ENCODE results near the gene ITGB8.

The ITGB8 gene

DNA sequence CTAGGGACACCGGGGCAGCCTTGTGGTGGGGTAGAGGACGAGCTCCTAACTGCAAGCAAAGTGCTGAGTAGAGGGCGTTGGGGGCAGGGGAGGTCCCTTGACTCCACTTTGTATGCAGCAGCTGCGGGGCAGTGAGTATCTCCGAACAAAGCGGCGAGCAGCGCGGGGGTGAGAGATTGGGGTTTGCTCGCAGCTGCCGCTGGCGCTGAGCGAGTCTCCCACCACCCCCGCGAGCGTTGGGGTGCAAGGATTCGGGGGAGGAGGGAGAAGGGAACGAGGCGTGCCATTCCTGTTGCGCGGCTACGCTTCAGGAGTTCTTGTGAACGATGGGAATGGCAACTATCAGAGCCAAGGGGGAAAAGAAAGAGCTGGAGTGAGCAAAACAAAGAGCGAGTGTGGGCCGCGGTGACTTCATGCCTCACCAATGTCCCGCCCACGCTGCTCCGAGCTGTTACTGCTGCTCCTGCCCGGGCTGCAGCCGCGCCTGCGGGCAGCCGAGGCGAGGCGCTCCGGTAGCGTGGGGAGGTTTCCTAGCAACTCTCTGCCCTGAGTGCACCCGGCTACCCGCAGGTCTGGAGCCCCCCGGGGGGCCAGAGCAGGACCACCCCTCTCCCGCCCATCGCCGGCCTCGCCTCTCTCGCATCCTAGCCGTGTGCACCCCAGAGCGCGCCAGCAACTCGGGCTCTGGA is at the start of gene ITGB8:
Gene ITGB8 (plus strand): TSS at position 662 of the 689 bp plus-strand sequence. CDS start 907 bp downstream, outside the sequence.
- Mint-ChIP-seq H3K4me1 (peaks cover 33% of the 10 kb centered on the region), H3K27me3 (ENCODE audit: low read depth) (peaks cover 5% of the 10 kb centered on the region), H3K27ac (peak within 1 kb of the TSS; percentile 99), H3K9me3 (no peaks in the 10 kb centered on the region), H3K36me3 (ENCODE audit: low read depth) (peaks cover 1% of the 10 kb centered on the region), H3K4me3 (peak within 1 kb of the TSS; percentile 93 to 99 (median 93))
- TF ChIP-seq, protein P1, sequence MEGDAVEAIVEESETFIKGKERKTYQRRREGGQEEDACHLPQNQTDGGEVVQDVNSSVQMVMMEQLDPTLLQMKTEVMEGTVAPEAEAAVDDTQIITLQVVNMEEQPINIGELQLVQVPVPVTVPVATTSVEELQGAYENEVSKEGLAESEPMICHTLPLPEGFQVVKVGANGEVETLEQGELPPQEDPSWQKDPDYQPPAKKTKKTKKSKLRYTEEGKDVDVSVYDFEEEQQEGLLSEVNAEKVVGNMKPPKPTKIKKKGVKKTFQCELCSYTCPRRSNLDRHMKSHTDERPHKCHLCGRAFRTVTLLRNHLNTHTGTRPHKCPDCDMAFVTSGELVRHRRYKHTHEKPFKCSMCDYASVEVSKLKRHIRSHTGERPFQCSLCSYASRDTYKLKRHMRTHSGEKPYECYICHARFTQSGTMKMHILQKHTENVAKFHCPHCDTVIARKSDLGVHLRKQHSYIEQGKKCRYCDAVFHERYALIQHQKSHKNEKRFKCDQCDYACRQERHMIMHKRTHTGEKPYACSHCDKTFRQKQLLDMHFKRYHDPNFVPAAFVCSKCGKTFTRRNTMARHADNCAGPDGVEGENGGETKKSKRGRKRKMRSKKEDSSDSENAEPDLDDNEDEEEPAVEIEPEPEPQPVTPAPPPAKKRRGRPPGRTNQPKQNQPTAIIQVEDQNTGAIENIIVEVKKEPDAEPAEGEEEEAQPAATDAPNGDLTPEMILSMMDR (IDR thresholded peaks at IDR 0.05; ENCODE audit: unreplicated experiment in 3 of 3), result no peak

DNA sequence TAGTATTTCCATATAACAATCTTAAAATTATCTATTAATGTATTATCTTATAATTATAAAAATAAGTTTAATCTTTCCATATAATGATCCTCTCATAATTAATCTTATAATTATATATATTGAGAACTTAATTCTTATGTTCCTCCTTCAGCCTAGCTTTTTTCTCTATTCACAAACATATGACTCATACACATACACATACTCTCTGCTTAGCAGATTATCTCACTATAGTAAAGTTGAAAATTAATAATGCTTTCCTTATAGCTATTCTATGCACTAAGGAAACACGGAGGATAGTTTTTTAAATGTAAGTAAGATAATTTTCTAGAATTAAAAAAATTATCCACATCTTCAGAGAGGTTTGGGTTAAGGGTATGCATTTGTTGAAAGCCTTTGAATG is 47.7 kb upstream of the ITGB8 start:
- H3K27ac Mint-ChIP-seq, result no peak overlapping the region
- no peak overlapping the region for H3K4me3 Mint-ChIP-seq
- no peaks in the 10 kb centered on the region for H3K9me3 Mint-ChIP-seq
- no peaks in the 10 kb centered on the region for H3K27me3 Mint-ChIP-seq (ENCODE audit: low read depth)
- no peaks in the 10 kb centered on the region for H3K4me1 Mint-ChIP-seq
- no peaks in the 10 kb centered on the region for H3K36me3 Mint-ChIP-seq (ENCODE audit: low read depth)
- TF ChIP-seq, protein P1 (IDR thresholded peaks at IDR 0.05; ENCODE audit: unreplicated experiment in 3 of 3), result no peak

- H3K4me3 Mint-ChIP-seq, result no peak overlapping the region
- H3K4me1 Mint-ChIP-seq, result no peaks in the 10 kb centered on the region
- H3K9me3 Mint-ChIP-seq, result no peaks in the 10 kb centered on the region
- H3K27ac Mint-ChIP-seq, result no peak overlapping the region
- TF ChIP-seq, protein P1 (IDR thresholded peaks at IDR 0.05; ENCODE audit: unreplicated experiment in 3 of 3), result no peak
- no peaks in the 10 kb centered on the region for H3K27me3 Mint-ChIP-seq (ENCODE audit: low read depth)
- no peaks in the 10 kb centered on the region for H3K36me3 Mint-ChIP-seq (ENCODE audit: low read depth)
Observed at GRCh38 chr7:20283385-20283784, 47.3 kb upstream of the ITGB8 start.

DNA sequence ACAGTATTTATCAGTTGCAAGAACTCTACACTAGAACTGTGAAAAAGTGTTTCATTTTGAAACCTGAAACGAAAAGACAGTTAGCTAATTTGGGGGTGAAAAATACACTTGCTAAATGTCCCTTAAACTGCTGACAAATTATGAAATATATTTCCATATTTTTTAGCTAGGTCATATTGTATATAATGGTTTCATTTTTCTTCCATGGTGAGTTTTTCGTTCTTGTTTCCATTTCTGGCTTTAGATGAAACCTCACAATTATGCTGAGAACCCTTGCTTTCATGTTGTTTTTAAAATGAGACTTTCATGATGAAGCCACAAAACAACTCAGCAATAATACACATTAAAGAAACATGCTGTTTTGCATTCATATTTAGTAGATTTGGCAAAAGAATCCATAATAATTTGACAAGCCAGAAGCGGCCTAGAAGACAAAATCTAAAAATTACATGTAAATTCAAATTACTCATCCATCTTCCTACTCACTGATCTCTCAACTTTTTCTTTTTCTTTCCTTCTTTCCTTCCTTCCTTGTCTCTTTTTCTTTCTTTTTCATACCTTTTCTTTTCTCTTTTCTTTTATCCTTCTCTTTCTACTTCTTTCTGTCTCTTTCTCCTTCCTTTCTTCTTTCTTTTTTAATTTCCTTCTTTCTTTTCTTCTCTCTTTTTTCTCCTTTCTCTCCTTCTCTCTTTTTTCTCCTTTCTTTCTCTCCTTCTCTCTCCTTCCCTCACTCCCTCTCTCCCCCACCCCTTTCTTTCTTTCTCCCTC is 46.5 kb upstream of the ITGB8 start:
- H3K9me3 Mint-ChIP-seq, result no peaks in the 10 kb centered on the region
- H3K27ac Mint-ChIP-seq, result no peak overlapping the region
- H3K36me3 Mint-ChIP-seq (ENCODE audit: low read depth), result no peaks in the 10 kb centered on the region
- no peaks in the 10 kb centered on the region for H3K4me1 Mint-ChIP-seq
- no peaks in the 10 kb centered on the region for H3K27me3 Mint-ChIP-seq (ENCODE audit: low read depth)
- no peak overlapping the region for H3K4me3 Mint-ChIP-seq
- TF ChIP-seq, protein P1 (IDR thresholded peaks at IDR 0.05; ENCODE audit: unreplicated experiment in 3 of 3), result no peak

DNA sequence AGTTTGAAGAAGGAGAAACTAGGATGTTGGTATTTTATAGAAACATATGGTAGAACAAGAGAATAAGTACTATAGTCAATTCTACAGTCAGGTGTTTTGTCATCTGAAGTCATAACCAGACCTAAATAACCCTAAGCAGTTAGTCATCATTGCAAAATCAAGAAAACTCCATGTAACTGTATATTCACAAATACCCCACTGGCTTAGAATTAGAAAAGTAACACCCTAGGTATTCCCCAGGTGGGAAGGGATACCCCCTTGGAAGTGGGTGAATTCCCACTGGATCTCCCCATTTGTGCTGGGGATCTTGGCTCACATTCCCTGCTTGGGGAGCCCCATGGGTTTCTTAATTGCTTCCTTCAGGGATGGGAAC is 45.9 kb upstream of the ITGB8 start:
- Mint-ChIP-seq H3K4me3 (no peak overlapping the region), H3K27ac (no peak overlapping the region), H3K27me3 (ENCODE audit: low read depth) (no peaks in the 10 kb centered on the region), H3K36me3 (ENCODE audit: low read depth) (no peaks in the 10 kb centered on the region), H3K4me1 (no peaks in the 10 kb centered on the region), H3K9me3 (no peaks in the 10 kb centered on the region)
- TF ChIP-seq, protein P1 (IDR thresholded peaks at IDR 0.05; ENCODE audit: unreplicated experiment in 3 of 3), result no peak
